Measurements from ENCODE around the gene KIAA0513.

GRCh38 chr16:84993926-84994325, 33.7 kb upstream of the KIAA0513 start:
- TF ChIP-seq, protein P1, sequence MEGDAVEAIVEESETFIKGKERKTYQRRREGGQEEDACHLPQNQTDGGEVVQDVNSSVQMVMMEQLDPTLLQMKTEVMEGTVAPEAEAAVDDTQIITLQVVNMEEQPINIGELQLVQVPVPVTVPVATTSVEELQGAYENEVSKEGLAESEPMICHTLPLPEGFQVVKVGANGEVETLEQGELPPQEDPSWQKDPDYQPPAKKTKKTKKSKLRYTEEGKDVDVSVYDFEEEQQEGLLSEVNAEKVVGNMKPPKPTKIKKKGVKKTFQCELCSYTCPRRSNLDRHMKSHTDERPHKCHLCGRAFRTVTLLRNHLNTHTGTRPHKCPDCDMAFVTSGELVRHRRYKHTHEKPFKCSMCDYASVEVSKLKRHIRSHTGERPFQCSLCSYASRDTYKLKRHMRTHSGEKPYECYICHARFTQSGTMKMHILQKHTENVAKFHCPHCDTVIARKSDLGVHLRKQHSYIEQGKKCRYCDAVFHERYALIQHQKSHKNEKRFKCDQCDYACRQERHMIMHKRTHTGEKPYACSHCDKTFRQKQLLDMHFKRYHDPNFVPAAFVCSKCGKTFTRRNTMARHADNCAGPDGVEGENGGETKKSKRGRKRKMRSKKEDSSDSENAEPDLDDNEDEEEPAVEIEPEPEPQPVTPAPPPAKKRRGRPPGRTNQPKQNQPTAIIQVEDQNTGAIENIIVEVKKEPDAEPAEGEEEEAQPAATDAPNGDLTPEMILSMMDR (IDR thresholded peaks at IDR 0.05; ENCODE audit: low read length), result no peak
- TF ChIP-seq EZH2 (IDR thresholded peaks at IDR 0.05; ENCODE audit: borderline replicate concordance, low read length), result no peak

All from OCI-LY1 (cell line).